Lung (tissue), 12 donors: ENCODE measurements around the gene SDC4. TPM values are rescaled to one million over a fixed set of nuclear protein-coding genes. Genes with fewer than 3 reads are reported as not detected.

Source experiments
- ATAC-seq: fragments of 200-7000 bp; cut with Tn5 transposase; one replicate; pipeline ENCODE4 v1.9.1; 2020; ENCODE audit warnings: moderate number of reproducible peaks; ENCODE audit not compliant: insufficient read depth, low FRiP score
- DNase-seq, 3 donors: peaks; one replicate each; pipeline ENCODE4 v3.0.0-alpha.2; 2013 to 2017
- H3K27ac ChIP-seq, 2 donors: one replicate each; pipeline ENCODE4 v1.5.1; 2013; ENCODE audit warnings: mild to moderate bottlenecking in 2 of 2, moderate library complexity in 2 of 2, control low read depth in 1 of 2, inconsistent platforms in 1 of 2, low read depth in 1 of 2, low read length in 1 of 2
- H3K27me3 ChIP-seq, 3 donors: one replicate each; pipeline ENCODE4 v1.5.1; 2013; ENCODE audit warnings: low read length in 2 of 3; ENCODE audit not compliant: control insufficient read depth in 3 of 3, insufficient read depth in 3 of 3
- H3K36me3 ChIP-seq, 4 donors: one replicate each; pipeline ENCODE4 v1.5.1; 2013; ENCODE audit warnings: low read length in 4 of 4, mild to moderate bottlenecking in 1 of 4, moderate library complexity in 1 of 4; ENCODE audit not compliant: control insufficient read depth in 4 of 4, insufficient read depth in 4 of 4
- H3K4me1 ChIP-seq, 5 donors: one replicate each; pipeline ENCODE4 v1.5.1; 2013; ENCODE audit warnings: low read length in 5 of 5, mild to moderate bottlenecking in 2 of 5, moderate library complexity in 1 of 5; ENCODE audit not compliant: control insufficient read depth in 5 of 5, insufficient read depth in 5 of 5
- H3K4me3 ChIP-seq: one replicate; pipeline ENCODE4 v1.5.1; 2013; ENCODE audit warnings: mild to moderate bottlenecking, control low read depth, moderate library complexity
- H3K9ac ChIP-seq, 2 donors: one replicate each; pipeline ENCODE4 v1.5.1; 2013; ENCODE audit warnings: low read length in 2 of 2, control low read depth in 1 of 2; ENCODE audit not compliant: insufficient read depth in 1 of 2
- H3K9me3 ChIP-seq, 4 donors: one replicate each; pipeline ENCODE4 v1.5.1; 2013; ENCODE audit warnings: low read length in 3 of 4, mild to moderate bottlenecking in 1 of 4, moderate library complexity in 1 of 4; ENCODE audit not compliant: control insufficient read depth in 4 of 4, insufficient read depth in 3 of 4
- WGBS, 2 donors: extraction: QIAGEN DNeasy Blood & Tissue Kit; methylation state at CpG; one replicate each; pipeline ENCODE4 v1.1.7; 2013; 5-methylcytosine and 5-hydroxymethylcytosine counted together
- polyA plus RNA-seq, 2 donors: library from polyadenylated mRNA; stranded (reverse); fragments of 200-250 nt; gene quantifications; one replicate each; pipeline ENCODE4 v1.2.1, GENCODE V29; 2013
- total RNA-seq, 2 donors: library from RNA; depleted of rRNA in 1 of 2; stranded (reverse); fragments of >200 nt in 1 of 2; gene quantifications; one replicate each; pipeline ENCODE4 v1.2.1, GENCODE V29; 2014 to 2021
- TF ChIP-seq, protein P1 (sequence below): IDR thresholded peaks from 2 replicates; pipeline ENCODE4 v1.5.1; 2012; ENCODE audit warnings: mild to moderate bottlenecking; ENCODE audit errors: control extremely low read depth, extremely low read depth
- donor health status: control.
- donor health status: control.
- donor health status: Bipolar disorder and iron deficiency.
- donor health status: healthy.
- donor health status: DM: yes; HTN: yes; CAD: no.

SDC4 gene
- total and polyA plus RNA-seq, 4 donors: 239 to 313 (median 254) TPM

DNA sequence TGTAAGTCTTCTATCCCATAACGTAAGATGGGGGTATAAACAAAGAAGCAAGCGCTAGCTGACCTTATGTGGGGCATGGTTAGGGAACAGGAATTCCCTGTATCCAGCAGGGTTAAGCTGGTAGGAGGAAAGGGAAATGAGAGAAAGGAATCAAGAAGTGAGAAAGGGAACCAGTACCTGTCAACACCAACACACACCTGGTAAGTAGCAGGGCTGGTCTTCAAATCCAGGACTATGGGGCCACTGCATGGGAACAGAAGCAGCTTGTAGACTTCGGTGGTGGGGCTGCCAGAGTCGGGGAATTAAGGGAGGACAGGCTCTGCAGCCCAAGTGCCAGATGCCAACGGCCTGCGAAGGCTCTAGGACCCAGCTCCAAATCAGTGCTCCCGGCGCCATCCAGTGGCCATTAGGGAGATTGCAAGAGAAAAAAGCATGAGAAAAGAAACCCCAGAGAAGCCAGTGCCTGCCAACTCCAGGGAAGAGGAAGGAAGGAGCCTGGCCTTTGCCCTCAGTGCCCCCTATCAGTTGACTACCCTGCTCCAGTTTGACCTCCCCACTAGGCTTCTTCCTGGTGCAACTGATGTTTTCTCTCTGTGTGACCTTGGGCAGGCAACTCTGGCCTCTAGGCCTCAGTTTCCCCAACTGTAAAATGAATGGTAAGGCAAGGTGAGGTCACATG is 57.4 kb downstream of the SDC4 start:
- no peak overlapping the region for H3K4me3 ChIP-seq
- TF ChIP-seq, protein P1, sequence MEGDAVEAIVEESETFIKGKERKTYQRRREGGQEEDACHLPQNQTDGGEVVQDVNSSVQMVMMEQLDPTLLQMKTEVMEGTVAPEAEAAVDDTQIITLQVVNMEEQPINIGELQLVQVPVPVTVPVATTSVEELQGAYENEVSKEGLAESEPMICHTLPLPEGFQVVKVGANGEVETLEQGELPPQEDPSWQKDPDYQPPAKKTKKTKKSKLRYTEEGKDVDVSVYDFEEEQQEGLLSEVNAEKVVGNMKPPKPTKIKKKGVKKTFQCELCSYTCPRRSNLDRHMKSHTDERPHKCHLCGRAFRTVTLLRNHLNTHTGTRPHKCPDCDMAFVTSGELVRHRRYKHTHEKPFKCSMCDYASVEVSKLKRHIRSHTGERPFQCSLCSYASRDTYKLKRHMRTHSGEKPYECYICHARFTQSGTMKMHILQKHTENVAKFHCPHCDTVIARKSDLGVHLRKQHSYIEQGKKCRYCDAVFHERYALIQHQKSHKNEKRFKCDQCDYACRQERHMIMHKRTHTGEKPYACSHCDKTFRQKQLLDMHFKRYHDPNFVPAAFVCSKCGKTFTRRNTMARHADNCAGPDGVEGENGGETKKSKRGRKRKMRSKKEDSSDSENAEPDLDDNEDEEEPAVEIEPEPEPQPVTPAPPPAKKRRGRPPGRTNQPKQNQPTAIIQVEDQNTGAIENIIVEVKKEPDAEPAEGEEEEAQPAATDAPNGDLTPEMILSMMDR: peak; percentile 82
- no peak overlapping the region for H3K9ac ChIP-seq
- H3K27ac ChIP-seq: no peak overlapping the region
- H3K9me3 ChIP-seq: no peaks in the 10 kb centered on the region
- peaks cover 0 to 24% (median 20%) of the 10 kb centered on the region in 3 donors for H3K27me3 ChIP-seq
- H3K36me3 ChIP-seq: no peaks in the 10 kb centered on the region
- DNase-seq (peak; percentile 83 to 88 (median 84)), ATAC-seq (peak; percentile 44)
- H3K4me1 ChIP-seq: peaks cover 0 to 12% (median 0%) of the 10 kb centered on the region in 5 donors
- WGBS, 2 donors: 11 to 19% methylated on average over 8 of the region's 8 CpGs

DNA sequence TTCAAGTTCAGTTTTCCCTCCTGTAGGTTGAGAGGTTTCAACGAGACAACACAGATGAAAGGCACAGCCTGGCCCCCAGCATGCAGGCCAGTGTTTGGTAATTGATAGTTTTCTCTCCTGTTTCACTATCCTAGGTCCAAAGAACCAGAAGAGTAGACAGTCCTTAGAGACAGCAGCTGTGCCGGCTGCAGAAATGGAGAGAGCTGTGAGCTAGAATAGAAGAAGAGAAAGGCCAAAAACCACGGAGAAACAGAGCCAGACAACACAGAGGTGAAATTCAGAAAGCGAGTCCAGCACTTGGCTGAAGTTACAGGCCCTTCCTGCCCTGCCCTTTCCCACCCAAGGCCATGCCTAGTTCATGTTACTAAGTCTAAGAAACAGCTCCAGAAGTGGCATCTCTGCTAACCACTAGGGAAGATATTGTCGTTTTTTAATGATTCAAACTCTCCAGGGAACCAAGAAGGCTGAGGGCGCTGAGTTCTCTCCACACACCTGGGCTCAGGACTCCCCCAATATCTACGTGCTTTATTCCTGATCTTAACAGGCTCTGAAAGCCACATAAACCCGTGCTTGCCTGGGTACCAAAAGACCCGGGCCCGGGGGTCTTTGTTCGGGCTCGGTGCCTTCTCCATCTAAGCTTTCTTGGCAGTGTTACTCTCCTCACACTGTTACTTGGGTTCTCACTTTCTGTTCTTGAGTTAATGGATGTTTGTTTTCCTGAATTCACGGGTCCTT is 58.1 kb downstream of the SDC4 start:
- Histone ChIP-seq H3K27ac (no peak overlapping the region), H3K36me3 (no peaks in the 10 kb centered on the region), H3K9ac (no peak overlapping the region), H3K4me3 (no peak overlapping the region), H3K27me3 (peaks cover 0 to 24% (median 19%) of the 10 kb centered on the region in 3 donors), H3K4me1 (peaks cover 0 to 12% (median 0%) of the 10 kb centered on the region in 5 donors), H3K9me3 (no peaks in the 10 kb centered on the region)
- ATAC-seq (no peak), DNase-seq (no peak)
- TF ChIP-seq, protein P1: no peak
- 67 to 82% methylated on average over 13 of the region's 13 CpGs for WGBS, 2 donors

DNA sequence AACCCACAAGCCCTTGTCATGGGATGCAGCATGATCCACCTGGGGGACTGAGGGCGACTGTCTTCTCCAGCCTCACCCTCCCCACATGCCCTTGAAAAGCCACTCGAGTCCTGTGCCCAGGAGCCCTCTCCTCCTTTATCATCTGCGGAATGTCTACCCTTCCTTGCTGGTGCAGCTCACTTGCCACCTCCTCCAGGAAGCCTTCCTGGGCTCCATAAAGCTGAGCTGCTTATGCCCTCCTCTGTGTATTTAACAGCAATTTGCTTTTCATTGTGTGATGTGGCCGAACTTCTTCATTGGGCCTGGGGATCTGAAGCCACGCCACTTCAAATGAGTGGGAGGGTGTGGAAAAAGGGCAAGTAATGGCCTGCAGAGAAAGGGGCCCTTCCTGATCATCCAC is 59.4 kb downstream of the SDC4 start:
- Histone ChIP-seq H3K4me1 (peaks cover 0 to 12% (median 0%) of the 10 kb centered on the region in 5 donors), H3K9ac (no peak overlapping the region), H3K36me3 (no peaks in the 10 kb centered on the region), H3K4me3 (no peak overlapping the region), H3K27ac (no peak overlapping the region), H3K27me3 (peaks cover 0 to 13% (median 12%) of the 10 kb centered on the region in 3 donors), H3K9me3 (no peaks in the 10 kb centered on the region)
- DNase-seq: no peak
- TF ChIP-seq, protein P1: no peak
- ATAC-seq: no peak
- 91 to 95% methylated on average over 5 of the region's 5 CpGs for WGBS, 2 donors
